Endothelial cell of umbilical vein (primary cell): ENCODE data around the gene FARP2. TPM values are rescaled to one million over a fixed set of nuclear protein-coding genes. Genes with fewer than 3 reads are reported as not detected.

ENCODE experiments used
- BruUV-seq: library from RNA; stranded (reverse); fragments of 400-500 nt; replicated peaks from 2 replicates; lab custom pipeline; 2021; lab: Mats Ljungman, UMichigan
- CTCF ChIA-PET: fragments of 300-600, 350-600 bp; sonication (Branson Sonifier 250); formaldehyde crosslinking; loops from one replicate; lab custom pipeline; 2021; ENCODE audit warnings: antibody characterized with exemption, inconsistent platforms; lab: Charles Lee
- POLR2A ChIA-PET: fragments of 300-600, 350-600 bp; sonication (Branson Sonifier 250); formaldehyde crosslinking; loops from one replicate; lab custom pipeline; 2021; ENCODE audit warnings: antibody characterized with exemption, inconsistent platforms; lab: Charles Lee
- DNase-seq: peaks from one replicate; pipeline ENCODE4 v3.0.0-alpha.2; 2011; ENCODE audit warnings: low read depth, low spot score
- FAIRE-seq: peaks from 2 replicates; lab custom pipeline; 2011; peaks lifted over from hg19 to GRCh38; lab: Jason Lieb, UNC
- H2AFZ ChIP-seq: 2 replicates; pipeline ENCODE4 v1.6.0; 2012; ENCODE audit warnings: low read depth, low read length, control low read depth, inconsistent platforms
- H3K27ac ChIP-seq: 2 replicates; pipeline ENCODE4 v1.5.1; 2011; ENCODE audit warnings: low read depth, mild to moderate bottlenecking, control low read depth, low read length, moderate library complexity; ENCODE audit not compliant: insufficient read depth
- H3K27me3 ChIP-seq, 2 experiments: 2 replicates each; pipeline versions ENCODE4 v1.6.0 to v1.6.1; 2011; ENCODE audit warnings: low read length in 2 of 2, mixed read lengths in 1 of 2; ENCODE audit not compliant: control insufficient read depth in 2 of 2, insufficient read depth in 2 of 2
- H3K36me3 ChIP-seq, 2 experiments: 2 replicates in 1 of 2; 3 replicates in 1 of 2; pipeline ENCODE4 v1.5.1; 2011; ENCODE audit warnings: low read length in 2 of 2, mild to moderate bottlenecking in 1 of 2, moderate library complexity in 1 of 2; ENCODE audit not compliant: control insufficient read depth in 2 of 2, insufficient read depth in 2 of 2; ENCODE audit errors: extremely low read depth in 1 of 2
- H3K4me1 ChIP-seq: 3 replicates; pipeline ENCODE4 v1.5.1; 2011; ENCODE audit warnings: mild to moderate bottlenecking, low read length; ENCODE audit not compliant: control insufficient read depth, insufficient read depth; ENCODE audit errors: extremely low read depth
- H3K4me2 ChIP-seq: 2 replicates; pipeline ENCODE4 v1.6.1; 2011; ENCODE audit warnings: low read length, control low read depth, mixed read lengths; ENCODE audit not compliant: insufficient read depth
- H3K4me3 ChIP-seq, 3 experiments: fragments of 200-600 bp in 1 of 3; sonication (generic), shearing (Covaris generic) in 1 of 3; replicated peaks in 1 of 3; 2 replicates each; pipeline ENCODE4 v1.5.1; 2011 to 2016; ENCODE audit warnings: control low read depth in 3 of 3, low read length in 3 of 3, mild to moderate bottlenecking in 2 of 3, inconsistent platforms in 1 of 3, low read depth in 1 of 3, moderate library complexity in 1 of 3; ENCODE audit not compliant: insufficient read depth in 1 of 3
- H3K79me2 ChIP-seq: 2 replicates; pipeline ENCODE4 v1.6.0; 2012; ENCODE audit warnings: low read length, inconsistent platforms; ENCODE audit not compliant: control insufficient read depth, insufficient read depth
- H3K9ac ChIP-seq: replicated peaks from 2 replicates; pipeline ENCODE3; 2011; ENCODE audit warnings: low read length, control low read depth; ENCODE audit not compliant: insufficient read depth; ENCODE audit errors: extremely low read depth
- H3K9me1 ChIP-seq: replicated peaks from 3 replicates; pipeline ENCODE4 v1.6.0; 2011; ENCODE audit warnings: mild to moderate bottlenecking, low read length; ENCODE audit not compliant: control insufficient read depth, insufficient read depth; ENCODE audit errors: extremely low read depth
- H3K9me3 ChIP-seq: replicated peaks from 2 replicates; pipeline ENCODE4 v1.5.1; 2012; ENCODE audit warnings: low read length, inconsistent platforms; ENCODE audit not compliant: control insufficient read depth, insufficient read depth
- H4K20me1 ChIP-seq: replicated peaks from 2 replicates; pipeline ENCODE3; 2011; ENCODE audit warnings: mild to moderate bottlenecking, low read length; ENCODE audit not compliant: control insufficient read depth, insufficient read depth; ENCODE audit errors: extremely low read depth
- CTCF ChIP-seq, 2 donors: IDR thresholded peaks; 1 replicate in 1 of 2; 2 replicates in 1 of 2; pipeline ENCODE4 v1.5.1; 2011; ENCODE audit warnings: low read length in 2 of 2, mild to moderate bottlenecking in 2 of 2, moderate library complexity in 2 of 2, control low read depth in 1 of 2, inconsistent platforms in 1 of 2, low read depth in 1 of 2; ENCODE audit not compliant: insufficient read depth in 1 of 2; ENCODE audit errors: extremely low read depth in 1 of 2
- EZH2 ChIP-seq: IDR thresholded peaks from 2 replicates; pipeline ENCODE4 v1.6.1; 2012; ENCODE audit warnings: borderline replicate concordance, low read depth, mild to moderate bottlenecking, moderate library complexity, low read length, inconsistent platforms; ENCODE audit not compliant: severe bottlenecking
- FOS ChIP-seq: IDR thresholded peaks from 2 replicates; pipeline ENCODE4 v1.6.1; 2011; ENCODE audit warnings: mild to moderate bottlenecking, low read length, moderate library complexity, borderline replicate concordance; ENCODE audit not compliant: insufficient read depth
- GATA2 ChIP-seq: IDR thresholded peaks from 2 replicates; pipeline ENCODE4 v1.7.0; 2011; ENCODE audit warnings: low read depth, mild to moderate bottlenecking, moderate library complexity, mixed read lengths, low read length; ENCODE audit not compliant: insufficient read length, insufficient read depth
- JUN ChIP-seq: IDR thresholded peaks from 2 replicates; pipeline ENCODE4 v1.6.1; 2011; ENCODE audit warnings: borderline replicate concordance, low read depth; ENCODE audit not compliant: insufficient read length, insufficient read depth
- MAX ChIP-seq: IDR thresholded peaks from 2 replicates; pipeline ENCODE4 v1.6.1; 2011; ENCODE audit not compliant: insufficient read depth, insufficient read length
- MYC ChIP-seq: IDR thresholded peaks from one replicate; pipeline ENCODE4 v1.6.1; 2011; ENCODE audit warnings: mild to moderate bottlenecking, low read depth, low read length
- POLR2A ChIP-seq: IDR thresholded peaks from 2 replicates; pipeline ENCODE4 v1.6.1; 2012; ENCODE audit warnings: low read depth, mild to moderate bottlenecking, control low read depth, low read length
- POLR2AphosphoS5 ChIP-seq: IDR thresholded peaks from 2 replicates; pipeline ENCODE4 v1.6.1; 2012; ENCODE audit warnings: low read depth, mild to moderate bottlenecking, control low read depth, low read length, moderate library complexity; ENCODE audit not compliant: insufficient read depth
- dilution Hi-C: fragments of 300-500 bp; cut with MboI; formaldehyde crosslinking; loops from one replicate; pipeline ENCODE4 v1.15.0; 2019; ENCODE audit warnings: low sequenced_read_pairs; ENCODE audit not compliant: extremely low pct_ligation_motif_present
- intact Hi-C: fragments of 100-400 bp; cut with micrococcal nuclease; formaldehyde crosslinking; loops from one replicate; pipeline ENCODE4 v1.10.0; 2022
- polyA plus RNA-seq, 4 experiments: library from polyadenylated mRNA; depleted of rRNA in 3 of 4; stranded (reverse) in 3 of 4; unstranded in 1 of 4; fragments of >200 nt; gene quantifications; 2 replicates each; pipeline versions ENCODE4 v1.2.1 to v1.2.3, GENCODE V29; 2011 to 2012; ENCODE audit warnings: missing spikeins in 1 of 4
- total RNA-seq: library from RNA; stranded (reverse); gene quantifications from 2 replicates; pipeline ENCODE4 v1.2.3, GENCODE V29; 2021

Gene FARP2
- total and polyA plus RNA-seq, 2 donors (not counting 3 experiments of a cell fraction or from before 2014, with no cell fraction given): 15.3 to 45.3 TPM

- intact Hi-C loops: no loop called here
- DNase-seq: no peak
- Histone ChIP-seq H3K9ac (no peak overlapping the region), H2AFZ (no peak overlapping the region), H3K27ac (no peak overlapping the region), H3K36me3 (peaks cover 2 to 67% of the 10 kb centered on the region in 2 experiments), H3K4me1 (no peaks in the 10 kb centered on the region), H3K4me3 (no peak overlapping the region), H3K9me1 (no peaks in the 10 kb centered on the region), H3K9me3 (no peaks in the 10 kb centered on the region), H4K20me1 (no peaks in the 10 kb centered on the region), H3K79me2 (peaks cover 25% of the 10 kb centered on the region), H3K27me3 (no peaks in the 10 kb centered on the region), H3K4me2 (no peak overlapping the region)
- BruUV-seq: no TSS peak
- ChIA-PET CTCF (interaction anchor here (1.1 to 1.7 kb wide), 2 partner anchors 7 to 17 kb away, joined by 3 to 4 read pairs; no protein-coding TSS in a partner anchor), POLR2A (no interaction called here)
- dilution Hi-C loops: no loop called here
- no peak for TF ChIP-seq JUN
- no peak for TF ChIP-seq CTCF (IDR thresholded peaks at IDR 0.05; ENCODE audit: extremely low read depth in 1 of 2, insufficient read depth in 1 of 2, low read depth in 1 of 2, low read length in 2 of 2)
- no peak for TF ChIP-seq MAX
- TF ChIP-seq EZH2: no peak
- TF ChIP-seq POLR2A: no peak
- TF ChIP-seq GATA2: no peak
- no peak for TF ChIP-seq POLR2AphosphoS5
- no peak for TF ChIP-seq MYC
- TF ChIP-seq FOS: no peak
- FAIRE-seq: no peak
Observed at GRCh38 chr2:241499146-241499965, 143.3 kb downstream of the FARP2 start.
